ENCODE data around the gene CFAP92.
"Not testable (repeated sequence)": the region's sequence is repeated elsewhere in the genome, so short reads cannot be mapped to it uniquely, and the experiment has no call there.

Gene CFAP92

DNA sequence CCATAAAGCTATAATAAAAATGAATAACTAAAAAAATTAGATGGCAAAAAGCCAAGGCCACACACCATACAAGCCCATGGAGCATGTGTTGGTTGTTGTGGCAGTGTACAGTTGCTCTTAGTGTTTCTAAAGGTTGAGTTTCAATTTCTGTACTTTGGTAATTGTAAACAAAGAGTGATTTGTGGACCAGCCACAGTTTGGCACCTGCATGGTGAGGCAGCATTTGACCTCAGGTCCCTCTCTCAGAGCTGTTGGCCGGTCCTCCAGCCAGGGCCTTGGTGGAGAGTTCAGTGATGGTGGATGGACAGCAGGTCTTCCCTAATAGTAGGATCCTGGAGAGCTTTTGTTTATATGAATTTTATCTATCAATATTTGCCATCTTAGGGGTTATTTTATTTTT lies 108.9 kb downstream of the CFAP92 start:
- DNase-seq: no peak

DNA sequence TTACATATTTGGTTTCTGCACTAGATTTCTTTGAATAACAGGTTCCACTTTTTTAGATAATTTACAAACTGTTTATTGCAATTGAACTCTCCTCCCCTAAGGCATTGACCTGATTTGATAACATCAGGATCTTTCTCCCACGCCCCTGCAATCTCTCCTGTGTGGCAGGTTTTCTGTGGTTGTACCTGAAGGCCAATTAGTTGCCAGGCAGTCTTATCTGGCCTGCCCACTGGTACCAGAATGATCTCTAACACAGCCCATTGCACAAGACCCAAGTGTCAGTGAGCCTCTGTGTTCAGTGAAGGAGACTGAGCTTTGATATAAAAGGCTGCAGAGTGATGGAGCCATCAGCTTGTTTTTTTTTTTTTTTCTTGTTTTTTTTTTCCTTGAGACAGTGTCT lies 111.2 kb downstream of the CFAP92 start:
- no peak for DNase-seq

DNA sequence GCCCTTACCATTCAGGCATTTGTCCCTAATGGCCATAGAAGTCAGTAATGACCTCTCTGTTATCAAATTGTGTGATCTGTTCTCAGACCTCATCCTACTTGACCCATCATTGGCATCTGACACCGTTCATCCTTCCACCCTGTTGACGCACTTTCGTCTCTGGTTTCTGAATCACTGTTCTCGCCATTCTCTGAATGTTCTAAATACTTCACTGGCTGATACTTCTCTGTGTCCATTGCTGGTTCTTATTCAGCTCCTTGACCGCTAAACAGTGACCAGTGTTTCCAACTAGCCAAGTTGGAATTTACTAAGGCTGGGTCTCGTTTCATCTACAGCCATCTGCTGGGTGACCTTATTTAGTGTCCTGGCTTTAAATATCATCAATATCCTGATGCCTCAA lies 112.3 kb downstream of the CFAP92 start:
- no peak for DNase-seq

DNA sequence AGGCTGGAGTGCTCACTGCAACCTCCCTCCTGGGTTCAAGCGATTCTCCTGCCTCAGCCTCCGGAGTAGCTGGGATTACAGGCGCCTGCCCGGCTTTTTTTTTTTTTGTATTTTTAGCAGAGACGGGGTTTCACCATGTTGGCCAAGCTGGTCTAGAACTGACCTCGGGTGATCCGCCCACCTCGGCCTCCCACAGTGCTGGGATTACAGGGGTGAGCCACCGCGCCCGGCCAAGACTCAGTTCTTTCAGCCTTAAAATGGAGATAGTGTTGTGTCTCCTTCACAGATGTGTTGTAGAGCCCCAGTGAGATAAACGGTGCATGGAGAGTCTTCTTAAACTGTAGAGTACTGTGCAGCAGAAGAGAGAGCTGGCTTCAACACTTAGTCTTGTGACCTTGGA lies 113.4 kb downstream of the CFAP92 start:
- not testable (repeated sequence) for DNase-seq

DNA sequence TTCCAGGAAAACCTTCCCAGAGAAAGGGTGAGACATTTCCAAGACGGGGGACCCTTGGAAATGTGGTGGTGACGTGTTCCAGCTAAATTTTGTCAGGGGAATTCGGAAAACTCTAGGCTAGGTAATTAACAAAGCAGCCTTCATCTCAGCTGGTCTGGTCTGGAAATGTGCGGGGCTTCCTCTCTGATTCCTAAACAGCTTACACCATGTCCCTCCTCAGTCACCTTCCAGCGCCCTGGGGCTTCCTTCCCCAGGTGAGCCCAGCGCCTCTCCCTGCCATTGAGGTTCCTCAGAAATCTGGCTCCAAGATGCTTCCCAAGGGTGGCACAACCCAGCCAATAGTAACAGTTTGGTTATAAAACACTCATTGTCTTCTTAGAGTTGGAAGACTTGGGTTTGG lies 113.9 kb downstream of the CFAP92 start:
- DNase-seq: no peak

DNA sequence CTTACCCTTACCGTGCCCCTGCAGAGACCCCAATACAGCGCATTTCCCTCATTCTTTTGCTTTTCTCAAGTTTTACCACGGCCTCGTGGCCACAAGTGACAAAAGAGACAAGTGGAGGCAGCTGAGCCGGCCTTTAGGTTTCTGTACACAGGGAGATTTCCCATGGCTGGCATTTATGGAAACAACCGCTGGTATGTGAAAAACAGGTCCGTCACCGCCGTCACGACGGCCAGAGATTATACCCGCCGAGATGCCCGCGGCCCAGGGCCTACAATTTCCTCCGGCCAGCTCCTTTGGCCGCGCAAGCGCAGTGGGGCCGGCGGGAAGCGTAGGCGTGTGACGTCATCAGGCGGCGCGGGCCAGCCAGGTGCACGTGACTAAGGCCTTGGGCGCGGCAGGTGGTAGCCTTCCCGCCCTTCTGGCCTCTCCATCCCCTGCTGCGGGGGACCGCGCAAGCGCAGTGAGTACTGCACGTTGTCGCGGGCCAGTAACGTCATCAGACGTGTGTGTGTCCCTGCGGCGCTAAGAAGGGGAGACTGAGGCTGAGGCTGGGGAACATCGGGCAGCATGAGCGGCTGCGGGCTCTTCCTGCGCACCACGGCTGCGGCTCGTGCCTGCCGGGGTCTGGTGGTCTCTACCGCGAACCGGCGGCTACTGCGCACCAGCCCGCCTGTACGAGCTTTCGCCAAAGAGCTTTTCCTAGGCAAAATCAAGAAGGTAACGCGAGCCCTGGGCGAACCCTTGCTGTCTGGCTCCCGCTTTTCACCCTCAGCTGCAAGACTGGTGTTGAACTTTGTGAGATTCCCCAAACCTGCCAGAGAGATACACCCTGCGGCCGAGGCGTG lies 114.5 kb downstream of the CFAP92 start, which contains the start of gene ACAD9:
TSS of gene ACAD9 (plus strand) at position 496 of the 845 bp plus-strand sequence. CDS start at position 568, 72 bp downstream.
- peak; percentile 95 to 99 (median 96) for DNase-seq

DNA sequence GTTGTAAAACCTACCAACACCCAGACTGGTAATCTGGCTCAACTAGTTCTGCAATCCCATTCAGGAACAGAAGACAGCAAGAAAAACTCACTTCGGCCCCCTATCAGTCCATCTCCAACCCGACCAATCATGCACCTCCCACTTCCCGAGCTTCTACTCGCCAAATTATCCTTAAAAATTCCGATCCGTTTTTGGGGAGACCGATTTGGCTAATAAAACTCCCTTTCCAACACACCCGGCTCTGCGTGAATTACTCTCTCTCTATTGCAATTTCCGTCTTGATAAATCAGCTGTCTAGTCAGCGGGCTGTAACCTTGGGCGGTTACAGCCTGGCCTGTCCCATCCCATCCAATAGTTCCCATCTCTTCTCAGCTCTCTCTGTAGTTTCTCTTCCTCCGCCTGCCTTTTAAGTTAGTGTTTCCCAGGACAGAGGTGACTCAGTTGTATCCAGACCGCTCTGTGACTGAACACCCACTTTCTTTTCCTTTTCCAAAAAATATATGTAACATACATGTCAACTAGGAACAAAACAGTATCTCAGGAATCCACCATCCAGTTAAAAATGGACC lies 115.2 kb downstream of the CFAP92 start:
- peak in 2 of 5 donors; percentile 16 to 49 for DNase-seq

DNA sequence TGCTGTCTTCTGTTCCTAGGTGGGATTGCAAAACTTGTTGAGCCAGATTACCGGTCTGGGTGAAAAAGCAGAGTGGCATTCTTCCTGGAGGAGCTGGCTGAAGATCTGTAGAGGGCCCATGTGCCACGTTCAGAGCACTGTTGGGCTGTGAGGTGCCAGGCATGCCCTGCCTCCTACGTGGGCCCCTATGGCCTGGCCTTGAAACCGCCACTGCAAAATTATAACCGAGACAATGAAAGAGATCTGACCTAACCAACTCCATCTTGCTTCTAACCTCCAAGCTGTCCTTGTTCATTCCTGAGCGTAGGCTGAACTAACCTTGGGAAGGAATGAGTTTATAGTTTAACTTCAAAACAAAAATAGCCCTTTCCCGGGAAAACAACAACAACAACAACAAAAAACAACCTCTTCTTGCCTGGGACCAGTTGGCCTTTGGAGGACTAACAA lies 115.8 kb downstream of the CFAP92 start:
- DNase-seq: no peak

DNA sequence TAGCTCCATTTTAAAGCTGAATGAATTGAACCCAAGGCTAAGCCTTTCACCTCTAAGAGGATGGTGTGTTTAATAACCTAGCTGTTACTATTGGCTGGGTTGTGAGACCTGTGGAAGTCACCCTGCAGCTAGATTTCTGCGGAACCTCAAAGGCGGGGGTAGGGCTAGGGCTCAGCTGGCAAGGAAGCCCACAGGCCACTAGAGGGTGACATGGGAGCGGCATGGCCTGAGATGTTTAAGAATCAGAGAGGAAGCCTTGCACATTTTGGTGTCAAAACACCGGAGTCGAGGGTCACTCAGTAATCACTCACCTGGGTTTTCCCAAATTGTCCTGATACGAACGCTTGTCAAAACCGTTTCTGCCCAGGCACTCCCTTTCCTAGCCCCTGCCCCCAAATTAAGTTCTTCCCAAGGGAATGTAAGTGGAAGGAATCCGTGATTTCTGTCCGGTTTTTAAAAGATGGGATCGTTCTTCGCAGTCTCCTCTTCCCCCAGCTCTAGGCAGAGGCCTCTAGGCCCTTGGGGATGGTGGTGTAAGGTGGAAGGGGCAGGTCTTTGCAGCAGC lies 118.2 kb downstream of the CFAP92 start:
- peak in 4 of 5 donors; percentile 30 to 68 (median 42) for DNase-seq

DNA sequence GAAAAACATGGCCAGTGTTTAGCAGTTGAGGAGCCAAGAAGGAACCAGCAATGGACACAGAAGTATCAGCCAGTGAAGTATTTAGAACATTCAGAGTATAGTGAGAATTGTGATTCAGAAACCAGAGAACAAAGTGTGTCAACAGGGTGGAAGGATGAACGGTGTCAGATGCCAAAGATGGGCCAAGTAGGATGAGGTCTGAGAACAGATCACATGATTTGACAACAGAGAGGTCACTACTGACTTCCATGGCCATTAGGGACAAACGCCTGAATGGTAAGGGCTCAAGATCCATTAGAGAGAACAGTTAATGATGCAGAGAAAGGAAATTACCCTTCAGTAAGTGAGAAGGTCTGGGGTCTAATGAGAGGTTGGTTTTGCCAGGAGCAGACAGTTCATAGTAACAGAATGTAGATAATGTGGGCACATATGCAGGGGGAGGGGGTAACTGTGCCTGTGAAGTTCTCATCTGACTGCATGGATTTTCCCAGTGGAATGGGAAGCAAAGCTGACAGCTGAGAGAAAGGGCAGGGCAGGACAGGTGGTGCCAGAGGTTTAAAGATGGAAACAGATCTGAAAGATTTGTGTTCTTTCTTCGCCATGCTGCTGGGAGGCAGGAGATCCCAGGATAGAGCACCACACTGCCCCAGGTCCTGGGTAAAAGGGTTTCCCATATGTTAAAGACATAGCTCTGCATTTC lies 119.2 kb downstream of the CFAP92 start:
- no peak for DNase-seq

DNA sequence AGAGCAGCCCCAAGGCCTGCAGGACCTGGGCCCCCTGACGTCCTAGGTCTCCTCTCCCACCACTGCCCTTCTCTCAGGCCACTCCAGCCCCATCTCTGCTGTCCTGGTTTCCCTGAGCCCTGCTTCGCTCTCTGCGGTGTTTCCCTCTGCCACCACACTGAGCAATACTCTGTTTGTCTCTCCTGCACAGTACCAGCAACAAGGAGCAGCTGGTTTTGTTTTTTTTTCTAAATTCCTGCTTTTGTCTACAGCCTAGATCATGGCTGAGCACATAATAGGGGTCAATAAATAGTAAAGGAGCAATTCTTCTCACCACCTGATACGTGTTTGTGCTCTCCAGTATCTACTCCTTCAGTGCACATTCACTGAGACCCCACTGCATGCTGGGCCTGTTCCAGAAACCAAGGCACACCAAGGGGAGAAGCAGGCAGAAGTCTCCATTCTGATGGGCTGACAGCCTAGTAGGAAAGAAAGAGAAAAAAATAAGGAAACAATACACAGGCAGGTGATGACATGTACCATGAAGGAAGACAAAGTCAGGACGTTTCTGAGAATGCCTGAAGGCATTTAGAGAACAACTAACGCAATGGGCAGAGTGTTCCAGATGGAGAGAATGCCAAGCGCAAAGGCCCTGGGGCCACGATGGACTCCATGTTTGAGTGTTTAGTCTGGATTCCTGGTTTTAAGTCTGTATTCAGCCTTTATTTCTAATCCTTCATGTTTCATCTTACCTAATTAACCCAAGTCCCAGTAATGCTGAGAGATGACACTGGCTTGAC lies 120.4 kb downstream of the CFAP92 start:
- no peak for DNase-seq

DNA sequence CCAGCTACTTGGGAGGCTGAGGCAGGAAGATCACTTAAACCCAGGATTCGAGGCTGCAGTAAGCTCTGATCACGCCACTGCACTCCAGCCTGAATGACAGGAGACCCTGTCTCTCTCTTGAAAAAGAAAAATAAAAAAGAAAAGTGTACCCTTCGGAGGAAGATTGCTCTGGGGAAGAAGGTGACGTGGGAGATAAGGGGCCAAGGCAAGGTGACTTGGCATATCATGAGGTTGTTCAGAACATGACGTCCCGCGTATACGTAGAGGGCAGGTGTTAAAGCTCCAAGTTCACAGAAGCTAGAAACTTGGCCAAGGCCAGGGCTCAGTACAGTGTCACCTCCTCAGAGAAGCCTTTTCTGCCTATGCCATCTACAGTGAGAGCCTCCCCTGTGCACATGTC lies 121.1 kb downstream of the CFAP92 start:
- no peak for DNase-seq

DNA sequence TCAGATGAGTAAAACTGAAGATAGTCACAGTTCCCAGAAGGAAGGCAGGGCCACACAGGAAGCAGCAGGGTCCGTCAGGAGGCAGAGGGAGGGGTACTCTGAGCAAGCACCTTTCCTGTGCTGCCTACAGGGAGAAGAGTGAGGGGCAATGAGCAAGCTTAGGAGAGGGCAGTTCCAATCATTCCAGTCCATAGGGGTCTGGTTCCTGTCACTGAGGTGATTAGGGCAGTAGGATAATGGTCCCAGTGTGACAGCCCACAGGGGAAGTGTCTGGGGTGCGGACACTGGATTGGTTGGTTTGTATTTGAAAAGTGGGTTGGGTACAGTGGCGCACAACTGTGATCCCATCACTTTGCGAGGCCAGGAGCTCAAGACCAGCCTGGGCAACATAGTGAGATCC lies 121.6 kb downstream of the CFAP92 start:
- DNase-seq: no peak

DNA sequence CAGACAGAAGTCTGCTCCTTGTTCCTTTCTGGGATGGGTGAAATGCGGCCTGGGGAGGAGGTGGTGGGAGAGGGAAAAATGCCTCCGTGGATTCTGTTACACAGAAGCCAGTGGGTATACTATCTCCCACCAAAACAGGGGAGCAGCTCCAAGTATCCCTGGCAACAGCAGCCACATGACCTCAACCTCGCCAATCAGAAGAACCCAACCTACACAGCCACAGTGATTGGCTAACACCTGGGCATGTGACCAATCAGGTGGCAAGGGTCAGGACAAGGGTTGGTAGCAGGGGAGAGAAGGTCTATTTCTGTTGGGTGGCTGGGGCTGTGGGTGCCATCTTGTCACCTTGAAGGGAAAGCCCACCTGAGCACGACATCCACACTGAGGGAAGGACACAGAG lies 123.5 kb downstream of the CFAP92 start:
- no peak for DNase-seq

DNA sequence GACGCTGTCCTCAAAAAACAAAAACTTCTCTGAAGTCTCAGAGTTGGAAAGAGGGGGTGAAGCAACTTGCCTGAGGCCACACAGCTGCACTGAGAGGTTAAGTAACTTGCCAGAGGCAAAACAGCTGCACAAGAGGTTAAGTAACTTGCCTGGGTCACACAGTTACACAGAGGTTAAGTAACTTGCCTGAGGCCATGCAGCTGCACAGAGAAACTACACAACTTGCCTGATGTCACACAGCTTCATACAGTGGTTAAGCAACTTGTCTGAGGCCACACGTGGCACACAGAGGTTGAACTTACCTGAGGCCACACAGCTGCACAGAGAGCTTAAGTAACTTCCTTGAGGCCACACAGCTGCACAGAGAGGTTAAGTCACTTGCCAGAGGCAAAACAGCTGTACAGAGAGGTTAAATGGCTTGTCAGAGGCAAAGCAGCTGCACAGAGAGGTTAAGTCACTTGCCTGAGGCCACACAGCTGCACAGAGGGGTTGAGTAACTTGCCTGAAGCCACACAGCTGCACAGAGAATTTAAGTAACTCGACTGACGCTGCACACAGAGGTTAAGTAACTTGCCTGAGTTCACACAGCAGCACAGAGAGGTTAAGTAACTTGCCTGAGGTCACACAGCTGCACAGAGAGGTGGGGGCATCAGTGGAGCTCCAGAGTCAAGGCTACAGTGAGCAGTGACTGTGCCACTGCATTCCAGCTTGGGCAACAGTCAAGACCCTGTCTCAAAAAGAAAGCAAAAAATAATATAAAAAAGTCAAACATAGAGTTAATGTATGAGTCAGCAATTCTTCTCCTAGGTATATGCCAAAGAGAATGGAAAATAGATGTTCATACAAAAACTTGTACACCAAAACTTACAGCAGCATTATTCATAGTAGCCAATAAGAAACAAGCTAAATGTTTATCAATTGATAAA lies 126.4 kb downstream of the CFAP92 start:
- no peak for DNase-seq

DNA sequence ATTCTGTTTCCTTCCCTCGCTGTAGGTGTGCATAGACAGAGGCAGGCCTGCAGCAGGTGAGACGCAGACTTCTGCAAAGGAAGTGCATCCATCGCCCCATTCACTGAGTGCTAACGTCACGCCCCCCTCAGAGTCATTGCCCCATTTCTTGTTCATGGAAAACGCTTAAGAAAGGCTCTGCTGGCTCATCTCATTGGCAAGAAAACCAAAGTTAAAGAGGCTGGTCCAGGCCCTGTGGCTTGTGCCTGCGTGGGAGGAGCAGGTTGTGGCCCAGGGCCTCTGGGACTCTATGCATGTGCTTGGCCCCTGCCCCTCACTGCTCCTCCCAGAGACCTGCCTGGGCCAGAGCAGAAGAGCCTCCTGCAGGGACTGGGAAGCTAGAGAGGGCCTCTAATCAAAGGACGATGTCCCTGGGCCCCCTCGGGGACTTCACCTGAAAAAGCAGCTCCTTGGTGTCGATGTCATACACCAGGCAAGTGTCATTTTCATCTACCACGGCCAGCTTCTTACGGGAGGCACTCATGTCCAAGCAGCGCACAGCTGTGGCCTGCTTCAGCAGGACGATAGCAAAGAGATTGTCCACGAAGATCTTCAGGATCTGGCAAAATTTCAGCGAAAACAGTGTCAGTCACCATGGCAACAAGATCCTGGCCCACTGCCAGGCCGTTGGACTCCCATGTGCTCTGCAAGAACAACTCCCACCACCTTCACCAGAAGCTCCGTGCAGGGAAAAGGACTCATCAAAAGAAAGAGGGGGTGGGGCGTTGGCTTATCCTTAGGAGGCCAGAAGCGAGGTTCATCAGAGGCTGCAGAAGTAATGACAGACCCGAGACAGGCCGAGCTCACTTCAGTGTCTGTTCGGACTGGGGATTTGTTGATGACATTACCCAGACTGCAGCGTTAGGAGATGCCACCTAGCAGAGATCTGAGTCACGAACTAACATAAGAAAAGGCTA lies 128.7 kb downstream of the CFAP92 start:
- not testable (repeated sequence) for DNase-seq

DNA sequence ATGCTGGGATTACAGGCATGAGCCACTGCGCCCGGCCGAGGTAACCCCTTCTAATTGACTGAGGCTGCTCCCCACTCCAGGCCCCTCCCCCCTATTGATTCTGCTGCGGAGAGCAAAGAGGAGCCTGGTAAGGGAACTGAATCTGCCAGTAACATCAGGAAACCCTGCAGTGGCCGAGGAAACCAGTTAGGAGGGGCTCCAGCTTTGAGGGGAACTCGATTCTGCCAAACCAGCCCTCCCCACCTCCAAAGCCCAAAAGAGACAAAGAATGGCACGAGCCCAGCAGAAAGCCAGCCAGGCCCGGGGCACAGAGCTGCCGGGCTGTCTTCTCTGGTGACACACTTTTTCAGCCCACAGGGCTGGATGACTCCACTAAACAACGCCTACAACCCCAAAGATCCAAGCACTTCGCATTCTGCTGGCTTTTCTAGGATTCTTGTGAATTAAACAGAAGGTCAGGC lies 129.5 kb downstream of the CFAP92 start:
- no peak for DNase-seq

DNA sequence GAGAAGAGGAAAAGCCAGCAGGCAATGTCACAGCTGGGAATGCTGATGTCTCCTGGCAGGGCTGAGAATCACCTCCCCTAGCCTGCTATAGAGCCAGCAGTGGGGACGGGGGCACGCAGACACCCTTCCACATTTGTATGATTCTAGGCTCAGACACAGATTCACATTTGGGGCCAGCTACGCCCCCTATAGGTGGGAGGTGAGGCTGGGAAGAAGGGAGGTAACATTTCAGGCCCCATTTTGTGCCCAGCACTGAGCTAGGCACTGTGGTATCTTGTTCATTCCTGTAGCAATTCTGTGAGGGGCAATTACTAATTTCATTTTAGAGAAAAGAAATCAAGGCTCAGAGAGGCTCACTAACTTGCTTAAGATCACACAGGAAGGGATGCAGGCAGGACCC lies 130.3 kb downstream of the CFAP92 start:
- no peak for DNase-seq

DNA sequence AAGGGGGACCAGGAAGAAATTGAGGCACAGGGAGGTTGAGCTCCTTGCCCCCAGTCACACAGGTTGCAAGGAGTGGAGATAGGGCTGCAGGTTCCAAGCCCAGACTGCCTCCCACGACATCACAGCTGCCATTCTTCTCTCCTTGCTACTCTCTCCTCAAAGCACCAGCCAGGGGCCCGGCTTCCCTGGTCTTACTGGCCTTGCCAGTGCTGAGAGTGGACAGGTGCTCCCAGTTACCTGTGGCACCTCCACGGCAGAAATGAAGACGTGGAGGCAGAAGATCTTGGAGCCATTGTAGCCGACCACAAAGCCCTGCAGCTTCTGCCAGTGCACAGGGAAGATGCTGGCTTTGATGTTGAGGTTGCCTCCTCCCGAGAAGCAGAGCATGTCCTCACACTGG lies 132.4 kb downstream of the CFAP92 start:
- DNase-seq: no peak
